Panc1 (cell line): Measurements from ENCODE around the gene CFAP45. TPM values are rescaled to one million over a fixed set of nuclear protein-coding genes. Genes with fewer than 3 reads are reported as not detected.
"Not testable (repeated sequence)": the region's sequence is repeated elsewhere in the genome, so short reads cannot be mapped to it uniquely, and the experiment has no call there.

Source experiments
- ATAC-seq: fragments of 200-7000 bp; cut with Tn5 transposase; 2 replicates; pipeline ENCODE4 v1.9.1; 2020; ENCODE audit warnings: mild to moderate bottlenecking, moderate library complexity
- BruUV-seq: library from RNA; stranded (reverse); fragments of 400-500 nt; replicated peaks from 2 replicates; lab custom pipeline; 2021; lab: Mats Ljungman, UMichigan
- CTCF ChIA-PET: fragments of 300-600 bp; sonication (Branson Sonifier 250); formaldehyde crosslinking; loops from one replicate; lab custom pipeline; 2022; ENCODE audit warnings: antibody characterized with exemption; lab: Charles Lee
- POLR2A ChIA-PET: fragments of 300-600 bp; sonication (Branson Sonifier 250); formaldehyde crosslinking; loops from one replicate; lab custom pipeline; 2022; ENCODE audit warnings: antibody characterized with exemption; lab: Charles Lee
- DNase-seq: peaks from one replicate; pipeline ENCODE4 v3.0.0-alpha.2; 2010; ENCODE audit warnings: low read depth, low spot score
- H3K27ac ChIP-seq: 2 replicates; pipeline ENCODE4 v1.5.1; 2011; ENCODE audit warnings: mild to moderate bottlenecking, low read length, inconsistent platforms
- H3K27me3 ChIP-seq: fragments of 200-500 bp; sonication (Bioruptor generic); 2 replicates; pipeline ENCODE4 v1.6.0; 2014; ENCODE audit warnings: low read length, inconsistent platforms; ENCODE audit not compliant: control insufficient read depth, insufficient read depth
- H3K36me3 ChIP-seq: fragments of 200-500 bp; sonication (Bioruptor generic); 2 replicates; pipeline ENCODE4 v1.5.1; 2014; ENCODE audit warnings: inconsistent platforms, mild to moderate bottlenecking, low read length, moderate library complexity; ENCODE audit not compliant: control insufficient read depth, insufficient read depth
- H3K4me1 ChIP-seq: 2 replicates; pipeline ENCODE4 v1.5.1; 2011; ENCODE audit warnings: inconsistent platforms, mild to moderate bottlenecking, low read length, moderate library complexity; ENCODE audit not compliant: control insufficient read depth, insufficient read depth
- H3K4me3 ChIP-seq, 2 experiments: 2 replicates each; pipeline ENCODE4 v1.5.1; 2011 to 2012; ENCODE audit warnings: low read depth in 2 of 2, low read length in 2 of 2, mild to moderate bottlenecking in 2 of 2, inconsistent platforms in 1 of 2, moderate library complexity in 1 of 2
- H3K9me3 ChIP-seq: fragments of 200-500 bp; sonication (Bioruptor generic); 2 replicates; pipeline ENCODE4 v1.5.1; 2014; ENCODE audit warnings: low read depth, mild to moderate bottlenecking, inconsistent platforms, low read length, moderate library complexity; ENCODE audit not compliant: control insufficient read depth, insufficient read depth
- POLR2AphosphoS5 ChIP-seq: IDR thresholded peaks from 2 replicates; pipeline ENCODE4 v1.6.1; 2012; ENCODE audit warnings: mild to moderate bottlenecking, low read depth, low read length, moderate library complexity
- SIN3A ChIP-seq: IDR thresholded peaks from 2 replicates; pipeline ENCODE4 v1.6.1; 2012; ENCODE audit warnings: low read depth, mild to moderate bottlenecking, low read length, moderate library complexity, borderline replicate concordance; ENCODE audit not compliant: insufficient read depth
- TCF7L2 ChIP-seq: IDR thresholded peaks from 2 replicates; pipeline ENCODE4 v1.6.1; 2011; ENCODE audit warnings: mild to moderate bottlenecking, low read depth, low read length, inconsistent platforms
- in situ Hi-C: cut with HindIII; loops from 2 replicates; pipeline ENCODE4 v1.10.0; 2016; ENCODE audit warnings: low sequenced_read_pairs, low pct_unique_long_range_greater_than_20kb
- intact Hi-C: fragments of 100-400 bp; cut with micrococcal nuclease; formaldehyde crosslinking; loops from one replicate; pipeline ENCODE4 v1.10.0; 2022; ENCODE audit not compliant: unreplicated experiment
- total RNA-seq: library from RNA; stranded (reverse); gene quantifications from one replicate; pipeline ENCODE4 v1.2.1, GENCODE V29; 2021; ENCODE audit not compliant: unreplicated experiment
- TF ChIP-seq, protein P1 (sequence below): fragments of 450-650 bp; IDR thresholded peaks from 2 replicates; pipeline ENCODE4 v1.5.1; 2017; ENCODE audit warnings: mild to moderate bottlenecking
- TF ChIP-seq, protein P2 (sequence below), 2 experiments: IDR thresholded peaks; 2 replicates each; pipeline ENCODE4 v1.6.1; 2011 to 2012; ENCODE audit warnings: low read depth in 2 of 2, control low read depth in 1 of 2, low read length in 1 of 2, mild to moderate bottlenecking in 1 of 2, moderate library complexity in 1 of 2; ENCODE audit not compliant: insufficient read depth in 1 of 2

Gene CFAP45
- total RNA-seq, 1 experiment from 2014 or later, result 1.6 TPM

DNA sequence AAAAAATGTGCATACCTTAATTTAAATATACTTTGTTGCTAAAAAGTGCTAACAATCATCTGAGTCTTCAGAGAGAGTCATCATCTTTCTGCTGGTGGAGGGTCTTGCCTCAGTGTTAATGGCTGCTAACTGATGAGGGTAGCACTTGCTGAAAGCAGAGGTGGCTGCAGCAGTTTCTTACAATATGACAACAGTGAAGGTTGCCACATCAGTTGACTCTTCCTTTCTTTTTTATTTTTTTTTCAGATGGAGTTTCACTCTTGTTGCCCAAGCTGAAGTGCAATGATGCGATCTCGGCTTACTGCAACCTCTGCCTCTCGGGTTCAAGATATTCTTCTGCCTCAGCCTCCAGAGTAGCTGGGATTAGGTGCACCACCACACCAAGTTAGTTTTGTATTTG, 2.6 kb upstream of the CFAP45 start:
- CTCF ChIA-PET, result no interaction called here

DNA sequence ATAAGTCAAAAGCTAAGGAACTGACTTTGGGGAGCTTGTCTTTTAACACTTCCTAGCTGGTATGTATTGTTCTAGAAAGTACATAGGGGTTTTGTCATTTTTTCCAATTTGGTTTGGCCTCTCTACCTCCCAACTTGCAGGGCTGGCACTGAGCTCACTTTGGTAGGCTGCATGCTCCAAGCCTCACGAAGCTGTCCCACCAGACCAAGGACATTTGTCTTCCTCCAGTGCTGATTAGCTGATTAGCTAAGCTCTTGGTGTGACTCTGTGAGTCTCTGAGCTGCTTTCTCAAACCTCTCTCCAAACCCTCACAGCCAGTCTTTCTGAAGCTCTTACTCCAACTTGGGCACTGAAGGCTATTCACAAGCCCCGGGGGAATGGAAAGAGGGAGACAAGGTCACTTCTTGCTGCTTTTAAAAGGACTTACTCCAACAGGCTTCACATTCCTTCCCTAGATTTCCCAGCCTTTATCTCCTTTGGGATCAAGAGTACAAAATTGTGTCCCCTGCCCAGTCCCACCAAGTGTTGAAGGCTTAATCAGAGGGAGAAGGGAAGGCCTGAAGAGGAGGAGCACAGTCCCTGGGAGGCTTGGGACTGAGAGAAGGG, 893 bp upstream of the CFAP45 start:
- DNase-seq, result no peak
- intact Hi-C loops, result no loop called here
- POLR2A ChIA-PET, result no interaction called here
- CTCF ChIA-PET, result no interaction called here
- Histone ChIP-seq H3K9me3 (no peaks in the 10 kb centered on the region), H3K36me3 (no peaks in the 10 kb centered on the region), H3K27me3 (no peaks in the 10 kb centered on the region), H3K4me3 (no peak overlapping the region), H3K4me1 (no peaks in the 10 kb centered on the region), H3K27ac (peak overlapping the region; percentile 44; the same call in 1 of the 2 replicates)
- no TSS peak for BruUV-seq
- ATAC-seq, result no peak
- in situ Hi-C loops, result no loop called here
- TF ChIP-seq POLR2AphosphoS5 (no peak), SIN3A (no peak), TCF7L2 (no peak)
- TF ChIP-seq, protein P1, sequence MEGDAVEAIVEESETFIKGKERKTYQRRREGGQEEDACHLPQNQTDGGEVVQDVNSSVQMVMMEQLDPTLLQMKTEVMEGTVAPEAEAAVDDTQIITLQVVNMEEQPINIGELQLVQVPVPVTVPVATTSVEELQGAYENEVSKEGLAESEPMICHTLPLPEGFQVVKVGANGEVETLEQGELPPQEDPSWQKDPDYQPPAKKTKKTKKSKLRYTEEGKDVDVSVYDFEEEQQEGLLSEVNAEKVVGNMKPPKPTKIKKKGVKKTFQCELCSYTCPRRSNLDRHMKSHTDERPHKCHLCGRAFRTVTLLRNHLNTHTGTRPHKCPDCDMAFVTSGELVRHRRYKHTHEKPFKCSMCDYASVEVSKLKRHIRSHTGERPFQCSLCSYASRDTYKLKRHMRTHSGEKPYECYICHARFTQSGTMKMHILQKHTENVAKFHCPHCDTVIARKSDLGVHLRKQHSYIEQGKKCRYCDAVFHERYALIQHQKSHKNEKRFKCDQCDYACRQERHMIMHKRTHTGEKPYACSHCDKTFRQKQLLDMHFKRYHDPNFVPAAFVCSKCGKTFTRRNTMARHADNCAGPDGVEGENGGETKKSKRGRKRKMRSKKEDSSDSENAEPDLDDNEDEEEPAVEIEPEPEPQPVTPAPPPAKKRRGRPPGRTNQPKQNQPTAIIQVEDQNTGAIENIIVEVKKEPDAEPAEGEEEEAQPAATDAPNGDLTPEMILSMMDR, result no peak
- TF ChIP-seq, protein P2, sequence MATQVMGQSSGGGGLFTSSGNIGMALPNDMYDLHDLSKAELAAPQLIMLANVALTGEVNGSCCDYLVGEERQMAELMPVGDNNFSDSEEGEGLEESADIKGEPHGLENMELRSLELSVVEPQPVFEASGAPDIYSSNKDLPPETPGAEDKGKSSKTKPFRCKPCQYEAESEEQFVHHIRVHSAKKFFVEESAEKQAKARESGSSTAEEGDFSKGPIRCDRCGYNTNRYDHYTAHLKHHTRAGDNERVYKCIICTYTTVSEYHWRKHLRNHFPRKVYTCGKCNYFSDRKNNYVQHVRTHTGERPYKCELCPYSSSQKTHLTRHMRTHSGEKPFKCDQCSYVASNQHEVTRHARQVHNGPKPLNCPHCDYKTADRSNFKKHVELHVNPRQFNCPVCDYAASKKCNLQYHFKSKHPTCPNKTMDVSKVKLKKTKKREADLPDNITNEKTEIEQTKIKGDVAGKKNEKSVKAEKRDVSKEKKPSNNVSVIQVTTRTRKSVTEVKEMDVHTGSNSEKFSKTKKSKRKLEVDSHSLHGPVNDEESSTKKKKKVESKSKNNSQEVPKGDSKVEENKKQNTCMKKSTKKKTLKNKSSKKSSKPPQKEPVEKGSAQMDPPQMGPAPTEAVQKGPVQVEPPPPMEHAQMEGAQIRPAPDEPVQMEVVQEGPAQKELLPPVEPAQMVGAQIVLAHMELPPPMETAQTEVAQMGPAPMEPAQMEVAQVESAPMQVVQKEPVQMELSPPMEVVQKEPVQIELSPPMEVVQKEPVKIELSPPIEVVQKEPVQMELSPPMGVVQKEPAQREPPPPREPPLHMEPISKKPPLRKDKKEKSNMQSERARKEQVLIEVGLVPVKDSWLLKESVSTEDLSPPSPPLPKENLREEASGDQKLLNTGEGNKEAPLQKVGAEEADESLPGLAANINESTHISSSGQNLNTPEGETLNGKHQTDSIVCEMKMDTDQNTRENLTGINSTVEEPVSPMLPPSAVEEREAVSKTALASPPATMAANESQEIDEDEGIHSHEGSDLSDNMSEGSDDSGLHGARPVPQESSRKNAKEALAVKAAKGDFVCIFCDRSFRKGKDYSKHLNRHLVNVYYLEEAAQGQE (IDR thresholded peaks at IDR 0.05; ENCODE audit: insufficient read depth in 1 of 2, low read depth in 2 of 2, low read length in 1 of 2), result no peak

More for the DNA sequence above, 2.6 kb upstream of the CFAP45 start:
- Histone ChIP-seq H3K27ac (no peak overlapping the region), H3K27me3 (no peaks in the 10 kb centered on the region), H3K4me1 (no peaks in the 10 kb centered on the region), H3K4me3 (no peak overlapping the region), H3K36me3 (no peaks in the 10 kb centered on the region), H3K9me3 (no peaks in the 10 kb centered on the region)
- intact Hi-C loops (no loop called here), in situ Hi-C loops (no loop called here)
- no peak for DNase-seq
- BruUV-seq, result no TSS peak
- POLR2A ChIA-PET, result no interaction called here
- TF ChIP-seq, protein P1, result no peak
- TF ChIP-seq POLR2AphosphoS5 (no peak), SIN3A (no peak), TCF7L2 (no peak)
- TF ChIP-seq, protein P2 (IDR thresholded peaks at IDR 0.05; ENCODE audit: insufficient read depth in 1 of 2, low read depth in 2 of 2, low read length in 1 of 2), result no peak
- ATAC-seq, result no peak

DNA sequence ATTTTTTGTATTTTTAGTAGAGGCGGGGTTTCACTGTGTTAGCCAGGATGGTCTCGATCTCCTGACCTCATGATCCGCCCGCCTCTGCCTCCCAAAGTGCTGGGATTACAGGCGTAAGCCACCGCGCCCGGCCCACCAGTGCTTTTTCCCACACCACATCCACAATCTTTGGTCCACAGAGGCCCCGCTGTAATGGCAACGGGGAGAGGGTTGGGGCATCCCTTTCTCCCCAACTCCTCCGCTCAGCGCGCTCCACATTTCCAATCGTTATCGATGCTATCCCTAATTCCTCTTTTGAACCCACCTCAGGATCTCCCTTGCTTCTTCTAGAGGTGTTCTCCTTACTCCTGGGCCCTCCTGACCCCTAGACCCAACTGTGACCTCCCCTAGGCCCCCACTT, 331 bp downstream of the CFAP45 start:
- ATAC-seq, H3K4me3 ChIP-seq, H3K4me1 ChIP-seq, POLR2A ChIA-PET, in situ Hi-C loops, H3K9me3 ChIP-seq, BruUV-seq, H3K27ac ChIP-seq, DNase-seq, CTCF ChIA-PET, H3K36me3 ChIP-seq, H3K27me3 ChIP-seq: not testable (repeated sequence)
- intact Hi-C loops, result loop anchor here (10.0 kb wide), 1 partner anchor 735 kb away; no protein-coding TSS in a partner anchor
